PC-3 (cell line): ENCODE results near the gene LTBP4. TPM values are rescaled to one million over a fixed set of nuclear protein-coding genes. Genes with fewer than 3 reads are reported as not detected.
"Not testable (repeated sequence)": the region's sequence is repeated elsewhere in the genome, so short reads cannot be mapped to it uniquely, and the experiment has no call there.

Source experiments
- ATAC-seq: fragments of 200-7000 bp; cut with Tn5 transposase; 2 replicates; pipeline ENCODE4 v1.9.1; 2020; ENCODE audit warnings: mild to moderate bottlenecking, moderate library complexity
- BruUV-seq: library from RNA; stranded (reverse); fragments of 400-500 nt; replicated peaks from 2 replicates; lab custom pipeline; 2021; lab: Mats Ljungman, UMichigan
- CTCF ChIA-PET: fragments of 300-600 bp; sonication (Branson Sonifier 250); formaldehyde crosslinking; loops from one replicate; lab custom pipeline; 2022; ENCODE audit warnings: antibody characterized with exemption; lab: Charles Lee
- POLR2A ChIA-PET: fragments of 300-600 bp; sonication (Branson Sonifier 250); formaldehyde crosslinking; loops from one replicate; lab custom pipeline; 2022; ENCODE audit warnings: antibody characterized with exemption; ENCODE audit not compliant: unreplicated experiment; lab: Charles Lee
- DNase-seq: peaks from one replicate; pipeline ENCODE4 v3.0.0-alpha.2; 2015
- H2AFZ ChIP-seq: fragments of 300-600 bp; sonication (generic); 2 replicates; pipeline ENCODE4 v1.6.0; 2016; ENCODE audit warnings: antibody characterized with exemption, low read length
- H3F3A ChIP-seq: fragments of 300-600 bp; sonication (generic); one replicate; pipeline ENCODE4 v1.6.0; 2017; ENCODE audit warnings: antibody characterized with exemption, low read length, control low read depth, mild to moderate bottlenecking; ENCODE audit not compliant: unreplicated experiment
- H3K27ac ChIP-seq: fragments of 300-600 bp; sonication (generic); 2 replicates; pipeline ENCODE4 v1.5.1; 2016; ENCODE audit warnings: mild to moderate bottlenecking, low read length
- H3K27me3 ChIP-seq: fragments of 300-600 bp; sonication (generic); 2 replicates; pipeline ENCODE4 v1.6.1; 2016; ENCODE audit warnings: low read length, mixed read lengths
- H3K36me3 ChIP-seq: fragments of 300-600 bp; sonication (generic); 2 replicates; pipeline ENCODE4 v1.6.1; 2016; ENCODE audit warnings: low read depth, mixed run types, low read length, mixed read lengths
- H3K4me1 ChIP-seq: fragments of 300-600 bp; sonication (generic); 2 replicates; pipeline ENCODE4 v1.5.1; 2016; ENCODE audit warnings: low read length; ENCODE audit not compliant: insufficient read depth
- H3K4me2 ChIP-seq: fragments of 300-600 bp; sonication (generic); 2 replicates; pipeline ENCODE4 v1.6.0; 2016; ENCODE audit warnings: low read length
- H3K4me3 ChIP-seq: fragments of 300-600 bp; sonication (generic); 2 replicates; pipeline ENCODE4 v1.5.1; 2016; ENCODE audit warnings: mild to moderate bottlenecking, low read length, mixed read lengths
- H3K79me2 ChIP-seq: fragments of 300-600 bp; sonication (generic); 2 replicates; pipeline ENCODE4 v1.6.1; 2017; ENCODE audit warnings: low read length, mixed read lengths
- H3K9ac ChIP-seq: fragments of 300-600 bp; sonication (generic); 2 replicates; pipeline ENCODE4 v1.6.0; 2016; ENCODE audit warnings: mild to moderate bottlenecking, low read length
- H3K9me2 ChIP-seq: fragments of 300-600 bp; sonication (generic); replicated peaks from 2 replicates; pipeline ENCODE4 v1.6.1; 2016; ENCODE audit warnings: mixed run types, low read length, mixed read lengths
- H3K9me3 ChIP-seq: fragments of 300-600 bp; sonication (generic); 2 replicates; pipeline ENCODE4 v1.6.1; 2016; ENCODE audit warnings: low read length, mixed read lengths
- H4K20me1 ChIP-seq: fragments of 300-600 bp; sonication (generic); 2 replicates; pipeline ENCODE4 v1.6.1; 2016; ENCODE audit warnings: low read length, mixed read lengths
- EZH2 ChIP-seq: fragments of 300-600 bp; sonication (generic); IDR thresholded peaks from one replicate; pipeline ENCODE4 v1.6.1; 2017; ENCODE audit warnings: antibody characterized with exemption, mild to moderate bottlenecking, low read length; ENCODE audit not compliant: unreplicated experiment
- EZH2phosphoT487 ChIP-seq: fragments of 300-600 bp; sonication (generic); IDR thresholded peaks from 2 replicates; pipeline ENCODE4 v1.6.1; 2018; ENCODE audit warnings: mild to moderate bottlenecking, antibody characterized with exemption, low read length, borderline replicate concordance
- intact Hi-C: fragments of 100-400 bp; cut with micrococcal nuclease; formaldehyde crosslinking; loops from 2 replicates; pipeline ENCODE4 v1.9.0; 2023
- total RNA-seq: library from RNA; depleted of rRNA; stranded (reverse); fragments of >200 nt; gene quantifications from 2 replicates; pipeline ENCODE4 v1.2.3, GENCODE V29; 2014
- TF ChIP-seq, protein P1 (sequence below): fragments of 300-600 bp; sonication (generic); conservative IDR thresholded peaks from 2 replicates; pipeline ENCODE4 v1.5.1; 2017; ENCODE audit warnings: antibody characterized with exemption, low read depth, mild to moderate bottlenecking, low read length

The LTBP4 gene
- total RNA-seq, 1 experiment from 2014 or later: 8.9 TPM

DNA sequence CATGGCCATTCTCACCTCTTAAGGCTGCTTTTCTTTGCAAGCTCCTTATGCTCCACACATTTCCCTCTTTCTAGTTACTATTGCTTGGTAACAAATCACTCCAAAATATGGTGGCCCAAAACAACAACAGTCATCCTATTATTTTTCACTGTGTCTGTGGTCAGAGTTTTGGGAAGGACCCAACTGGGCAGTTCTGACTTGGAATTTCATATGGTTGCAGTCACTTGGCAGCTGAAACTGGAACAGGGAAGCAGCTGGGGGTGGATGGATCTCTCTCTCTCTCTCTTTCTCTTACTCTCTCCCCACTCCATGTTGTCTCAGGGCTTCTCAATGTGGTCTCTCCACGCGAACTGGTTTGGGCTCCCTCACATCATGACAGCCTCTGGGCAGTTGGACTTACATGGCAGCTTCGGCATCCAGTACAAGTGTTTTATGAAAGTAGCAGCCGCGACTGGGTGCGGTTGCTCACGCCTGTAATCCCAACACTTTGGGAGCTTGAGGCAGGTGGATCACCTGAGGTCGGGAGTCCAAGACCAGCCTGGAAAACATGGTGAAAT, 49.7 kb downstream of the LTBP4 start:
- Histone ChIP-seq H3K9me2 (no peaks in the 10 kb centered on the region), H3K27me3 (no peaks in the 10 kb centered on the region), H3K27ac (no peak overlapping the region), H3K4me1 (peaks cover 8% of the 10 kb centered on the region), H2AFZ (no peak overlapping the region), H3K79me2 (no peaks in the 10 kb centered on the region), H3K4me2 (no peak overlapping the region), H3K36me3 (no peaks in the 10 kb centered on the region), H3K9ac (no peak overlapping the region), H3F3A (no peaks in the 10 kb centered on the region), H4K20me1 (no peaks in the 10 kb centered on the region), H3K9me3 (no peaks in the 10 kb centered on the region), H3K4me3 (no peak overlapping the region)
- TF ChIP-seq EZH2 (no peak), EZH2phosphoT487 (no peak)
- TF ChIP-seq, protein P1, sequence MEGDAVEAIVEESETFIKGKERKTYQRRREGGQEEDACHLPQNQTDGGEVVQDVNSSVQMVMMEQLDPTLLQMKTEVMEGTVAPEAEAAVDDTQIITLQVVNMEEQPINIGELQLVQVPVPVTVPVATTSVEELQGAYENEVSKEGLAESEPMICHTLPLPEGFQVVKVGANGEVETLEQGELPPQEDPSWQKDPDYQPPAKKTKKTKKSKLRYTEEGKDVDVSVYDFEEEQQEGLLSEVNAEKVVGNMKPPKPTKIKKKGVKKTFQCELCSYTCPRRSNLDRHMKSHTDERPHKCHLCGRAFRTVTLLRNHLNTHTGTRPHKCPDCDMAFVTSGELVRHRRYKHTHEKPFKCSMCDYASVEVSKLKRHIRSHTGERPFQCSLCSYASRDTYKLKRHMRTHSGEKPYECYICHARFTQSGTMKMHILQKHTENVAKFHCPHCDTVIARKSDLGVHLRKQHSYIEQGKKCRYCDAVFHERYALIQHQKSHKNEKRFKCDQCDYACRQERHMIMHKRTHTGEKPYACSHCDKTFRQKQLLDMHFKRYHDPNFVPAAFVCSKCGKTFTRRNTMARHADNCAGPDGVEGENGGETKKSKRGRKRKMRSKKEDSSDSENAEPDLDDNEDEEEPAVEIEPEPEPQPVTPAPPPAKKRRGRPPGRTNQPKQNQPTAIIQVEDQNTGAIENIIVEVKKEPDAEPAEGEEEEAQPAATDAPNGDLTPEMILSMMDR: no peak
- CTCF ChIA-PET: no interaction called here
- no peak for DNase-seq
- BruUV-seq: no TSS peak
- intact Hi-C loops: no loop called here
- POLR2A ChIA-PET: interaction anchor here (0.6 to 0.7 kb wide), 2 partner anchors 12 to 152 kb away, joined by 3 to 5 read pairs; no protein-coding TSS in a partner anchor
- ATAC-seq: no peak

DNA sequence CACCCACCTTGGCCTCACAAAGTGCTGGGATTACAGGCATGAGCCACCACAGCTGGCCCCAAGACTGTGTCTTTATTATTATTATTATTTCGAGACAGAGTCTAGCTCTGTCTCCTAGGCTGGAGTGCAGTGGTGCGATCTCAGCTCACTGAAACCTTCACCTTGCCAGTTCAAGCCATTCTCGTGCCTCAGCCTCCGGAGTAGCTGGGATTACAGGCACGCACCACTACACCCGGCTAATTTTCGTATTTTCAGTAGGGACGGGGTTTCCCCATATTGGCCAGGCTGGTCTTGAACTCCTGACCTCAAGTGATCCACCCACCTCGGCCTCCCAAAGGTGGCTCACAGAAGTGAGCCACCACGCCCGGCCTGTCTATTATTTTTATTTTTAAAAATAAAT, 51.1 kb downstream of the LTBP4 start:
- H3K4me2 ChIP-seq, CTCF ChIA-PET, H4K20me1 ChIP-seq, H3K9me3 ChIP-seq, H3K9ac ChIP-seq, H3K27ac ChIP-seq, POLR2A ChIA-PET, H3K79me2 ChIP-seq, H2AFZ ChIP-seq, H3F3A ChIP-seq, H3K27me3 ChIP-seq, DNase-seq, H3K36me3 ChIP-seq, H3K4me3 ChIP-seq, H3K4me1 ChIP-seq, H3K9me2 ChIP-seq, ATAC-seq, BruUV-seq, intact Hi-C loops: not testable (repeated sequence)

DNA sequence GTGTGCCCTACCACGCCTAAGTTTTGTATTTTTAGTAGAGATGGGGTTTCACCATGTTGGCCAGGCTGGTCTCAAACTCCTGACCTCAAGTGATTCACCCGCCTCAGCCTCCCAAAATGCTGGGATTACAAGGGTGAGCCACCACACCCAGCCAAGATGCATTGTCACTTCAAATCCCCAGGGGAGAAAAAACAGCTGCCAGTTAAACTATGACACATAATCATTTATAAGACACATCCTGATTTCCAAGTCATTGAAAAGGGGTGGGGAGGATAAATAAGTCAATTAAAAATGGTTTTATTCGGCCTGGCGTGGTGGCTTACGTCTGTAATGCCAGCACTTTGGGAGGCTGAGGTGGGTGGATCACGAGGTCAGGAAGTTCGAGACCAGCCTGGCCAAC, 54.5 kb downstream of the LTBP4 start:
- CTCF ChIA-PET, H2AFZ ChIP-seq, BruUV-seq, H3K4me2 ChIP-seq, H3K36me3 ChIP-seq, POLR2A ChIA-PET, H3K79me2 ChIP-seq, ATAC-seq, H3K9ac ChIP-seq, DNase-seq, H3K4me3 ChIP-seq, H3K27me3 ChIP-seq, H4K20me1 ChIP-seq, intact Hi-C loops, H3K27ac ChIP-seq, H3K9me3 ChIP-seq, H3K9me2 ChIP-seq, H3F3A ChIP-seq, H3K4me1 ChIP-seq: not testable (repeated sequence)

DNA sequence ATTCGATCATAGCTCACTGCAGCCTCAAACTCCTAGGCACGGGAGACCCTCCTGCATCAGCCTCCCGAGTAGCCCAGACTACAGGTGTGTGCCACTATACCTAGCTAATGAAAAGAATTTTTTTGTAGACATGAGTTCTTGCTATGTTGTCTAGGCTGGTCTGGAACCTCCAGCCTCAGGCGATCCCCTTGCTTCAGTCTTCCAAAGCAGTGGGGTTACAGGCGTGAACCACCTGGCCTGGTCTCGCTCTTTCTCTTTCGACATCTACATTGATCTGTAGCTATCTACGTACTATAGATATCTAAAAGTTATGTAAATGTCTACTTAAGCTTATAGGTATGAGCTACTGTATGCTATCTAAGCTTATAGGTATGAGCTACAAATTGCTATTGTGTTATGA, 56.9 kb downstream of the LTBP4 start:
- Histone ChIP-seq H3K4me2 (no peak overlapping the region), H3K9me3 (no peaks in the 10 kb centered on the region), H3F3A (no peaks in the 10 kb centered on the region), H3K27me3 (no peaks in the 10 kb centered on the region), H2AFZ (no peak overlapping the region), H3K79me2 (no peaks in the 10 kb centered on the region), H3K4me3 (no peak overlapping the region), H3K27ac (no peak overlapping the region), H3K9me2 (no peaks in the 10 kb centered on the region), H3K36me3 (no peaks in the 10 kb centered on the region), H4K20me1 (no peaks in the 10 kb centered on the region), H3K9ac (no peak overlapping the region), H3K4me1 (no peaks in the 10 kb centered on the region)
- BruUV-seq: no TSS peak
- ATAC-seq (no peak), DNase-seq (no peak)
- intact Hi-C loops: no loop called here
- TF ChIP-seq EZH2 (no peak), EZH2phosphoT487 (no peak)
- TF ChIP-seq, protein P1: no peak
- ChIA-PET POLR2A (no interaction called here), CTCF (interaction anchor here (0.5 kb wide), 1 partner anchor 684 kb away, joined by 15 read pairs; no protein-coding TSS in a partner anchor)
